Type B pancreatic cell (in vitro differentiated cells): ENCODE results near the gene C22orf31. TPM values are rescaled to one million over a fixed set of nuclear protein-coding genes. Genes with fewer than 3 reads are reported as not detected.
A peak's percentile ranks its signal among the peaks of the same experiment; 100 is the strongest.

Experiments
- DNase-seq: peaks from one replicate; pipeline ENCODE4 v3.0.0; 2021; ENCODE audit warnings: mixed read lengths; ENCODE audit not compliant: unreplicated experiment; ENCODE audit errors: extremely low spot score
- H3K27ac Mint-ChIP-seq: 2 replicates; pipeline ENCODE4 v1.8.0; 2021; ENCODE audit warnings: mild to moderate bottlenecking, mixed read lengths
- H3K27me3 Mint-ChIP-seq: 2 replicates; pipeline ENCODE4 v1.8.0; 2021; ENCODE audit warnings: mixed read lengths
- H3K36me3 Mint-ChIP-seq: 2 replicates; pipeline ENCODE4 v1.8.0; 2021; ENCODE audit warnings: mixed read lengths
- H3K4me1 Mint-ChIP-seq: one replicate; pipeline ENCODE4 v1.8.0; 2021; ENCODE audit warnings: mixed read lengths; ENCODE audit not compliant: unreplicated experiment
- H3K4me3 Mint-ChIP-seq: 2 replicates; pipeline ENCODE4 v1.8.0; 2021; ENCODE audit warnings: mild to moderate bottlenecking, mixed read lengths
- H3K9me3 Mint-ChIP-seq: 2 replicates; pipeline ENCODE4 v1.8.0; 2021; ENCODE audit warnings: mixed read lengths
- CTCF ChIP-seq: fragments of 200-600 bp; sonication (generic); conservative IDR thresholded peaks from 2 replicates; pipeline ENCODE4 v1.5.0; 2021; ENCODE audit warnings: antibody characterized with exemption, mild to moderate bottlenecking
- total RNA-seq: library from RNA; stranded (reverse); gene quantifications from 2 replicates; pipeline ENCODE4 v1.2.1, GENCODE V29; 2021; ENCODE audit warnings: low replicate concordance

C22orf31 gene
- total RNA-seq, 1 donor from 2014 or later: 0.63 TPM

GRCh38 chr22:29026579-29026978, 35.1 kb downstream of the C22orf31 start:
- H3K27me3 Mint-ChIP-seq: no peaks in the 10 kb centered on the region
- H3K4me1 Mint-ChIP-seq: peaks cover 59% of the 10 kb centered on the region
- H3K4me3 Mint-ChIP-seq: no peak overlapping the region
- no peak for TF ChIP-seq CTCF
- no peak for DNase-seq
- no peaks in the 10 kb centered on the region for H3K9me3 Mint-ChIP-seq
- peaks cover 14% of the 10 kb centered on the region for H3K36me3 Mint-ChIP-seq
- H3K27ac Mint-ChIP-seq: no peak overlapping the region

GRCh38 chr22:29023172-29023796, 38.3 kb downstream of the C22orf31 start:
- peaks cover 22% of the 10 kb centered on the region for H3K36me3 Mint-ChIP-seq
- H3K27ac Mint-ChIP-seq: peak overlapping the region; percentile 21

GRCh38 chr22:29022101-29022817, 39.4 kb downstream of the C22orf31 start:
- H3K27ac Mint-ChIP-seq: peak overlapping the region; percentile 3
- peak overlapping the region; percentile 40 for H3K4me3 Mint-ChIP-seq
- TF ChIP-seq CTCF: no peak
- no peaks in the 10 kb centered on the region for H3K27me3 Mint-ChIP-seq
- DNase-seq: no peak
- peaks cover 29% of the 10 kb centered on the region for H3K36me3 Mint-ChIP-seq
- peaks cover 16% of the 10 kb centered on the region for H3K9me3 Mint-ChIP-seq
- peaks cover 34% of the 10 kb centered on the region for H3K4me1 Mint-ChIP-seq

More at GRCh38 chr22:29023172-29023796, 38.3 kb downstream of the C22orf31 start:
- DNase-seq: no peak
- no peak overlapping the region for H3K4me3 Mint-ChIP-seq
- peaks cover 9% of the 10 kb centered on the region for H3K9me3 Mint-ChIP-seq
- peaks cover 29% of the 10 kb centered on the region for H3K4me1 Mint-ChIP-seq
- H3K27me3 Mint-ChIP-seq: no peaks in the 10 kb centered on the region
- TF ChIP-seq CTCF: no peak

GRCh38 chr22:29018293-29019189, 43.1 kb downstream of the C22orf31 start:
- H3K27ac Mint-ChIP-seq: peak overlapping the region; percentile 4
- no peak for DNase-seq
- no peak overlapping the region for H3K4me3 Mint-ChIP-seq
- no peak for TF ChIP-seq CTCF
- peaks cover 30% of the 10 kb centered on the region for H3K36me3 Mint-ChIP-seq
- peaks cover 48% of the 10 kb centered on the region for H3K4me1 Mint-ChIP-seq
- H3K9me3 Mint-ChIP-seq: peaks cover 16% of the 10 kb centered on the region
- H3K27me3 Mint-ChIP-seq: no peaks in the 10 kb centered on the region

GRCh38 chr22:29016067-29016938, 45.3 kb downstream of the C22orf31 start:
- H3K9me3 Mint-ChIP-seq: peaks cover 16% of the 10 kb centered on the region
- DNase-seq: no peak
- peaks cover 26% of the 10 kb centered on the region for H3K36me3 Mint-ChIP-seq
- peaks cover 46% of the 10 kb centered on the region for H3K4me1 Mint-ChIP-seq
- no peak overlapping the region for H3K27ac Mint-ChIP-seq
- H3K4me3 Mint-ChIP-seq: peak overlapping the region; percentile 25
- H3K27me3 Mint-ChIP-seq: no peaks in the 10 kb centered on the region
- TF ChIP-seq CTCF: no peak
